ENCODE data around the gene RHBDD1.

DNA sequence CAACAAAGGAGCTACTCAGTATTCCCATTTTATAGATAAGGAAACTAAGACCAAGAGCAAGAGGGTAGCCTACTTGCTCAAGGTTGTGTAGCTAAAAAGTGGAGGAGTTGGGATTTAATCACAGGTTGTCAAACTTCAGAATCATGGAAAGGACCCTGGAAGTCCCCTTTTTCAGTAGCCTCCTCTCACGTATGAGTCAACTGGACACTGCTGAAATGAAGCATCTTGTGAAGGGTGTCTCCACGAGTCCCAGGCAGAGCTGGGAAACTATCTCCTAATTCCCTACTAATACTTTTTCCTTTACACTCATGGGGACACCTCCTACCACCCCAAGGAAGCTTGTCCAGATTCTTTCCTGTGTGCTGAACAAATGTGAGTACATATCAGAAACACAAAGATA lies 155.8 kb downstream of the RHBDD1 start:
- no peak for TF ChIP-seq POLR2AphosphoS5 (IDR thresholded peaks at IDR 0.05)
- TF ChIP-seq, protein P1, sequence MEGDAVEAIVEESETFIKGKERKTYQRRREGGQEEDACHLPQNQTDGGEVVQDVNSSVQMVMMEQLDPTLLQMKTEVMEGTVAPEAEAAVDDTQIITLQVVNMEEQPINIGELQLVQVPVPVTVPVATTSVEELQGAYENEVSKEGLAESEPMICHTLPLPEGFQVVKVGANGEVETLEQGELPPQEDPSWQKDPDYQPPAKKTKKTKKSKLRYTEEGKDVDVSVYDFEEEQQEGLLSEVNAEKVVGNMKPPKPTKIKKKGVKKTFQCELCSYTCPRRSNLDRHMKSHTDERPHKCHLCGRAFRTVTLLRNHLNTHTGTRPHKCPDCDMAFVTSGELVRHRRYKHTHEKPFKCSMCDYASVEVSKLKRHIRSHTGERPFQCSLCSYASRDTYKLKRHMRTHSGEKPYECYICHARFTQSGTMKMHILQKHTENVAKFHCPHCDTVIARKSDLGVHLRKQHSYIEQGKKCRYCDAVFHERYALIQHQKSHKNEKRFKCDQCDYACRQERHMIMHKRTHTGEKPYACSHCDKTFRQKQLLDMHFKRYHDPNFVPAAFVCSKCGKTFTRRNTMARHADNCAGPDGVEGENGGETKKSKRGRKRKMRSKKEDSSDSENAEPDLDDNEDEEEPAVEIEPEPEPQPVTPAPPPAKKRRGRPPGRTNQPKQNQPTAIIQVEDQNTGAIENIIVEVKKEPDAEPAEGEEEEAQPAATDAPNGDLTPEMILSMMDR (IDR thresholded peaks at IDR 0.05), result no peak
- TF ChIP-seq POLR2A (IDR thresholded peaks at IDR 0.05), result no peak
